ENCODE measurements around the gene IDI2.
"Not testable (repeated sequence)": the region's sequence is repeated elsewhere in the genome, so short reads cannot be mapped to it uniquely, and the experiment has no call there.

Gene IDI2

GRCh38 chr10:1015688-1016087, 10.0 kb downstream of the IDI2 start:
- H3K9me3 ChIP-seq, result no peaks in the 10 kb centered on the region
- intact Hi-C loops (cut with DNase I; ENCODE audit: low total_unique reads), result no loop called here
- H3K36me3 ChIP-seq, result peaks cover 77 to 98% (median 85%) of the 10 kb centered on the region in 3 donors
- H3K27ac ChIP-seq, result no peak overlapping the region
- no peak for TF ChIP-seq CTCF (IDR thresholded peaks at IDR 0.05)
- no peak overlapping the region for H3K4me3 ChIP-seq
- H3K4me1 ChIP-seq, result no peaks in the 10 kb centered on the region
- DNase-seq, result no peak
- no peaks in the 10 kb centered on the region for H3K27me3 ChIP-seq

- Histone ChIP-seq H3K27ac (no peak overlapping the region), H3K27me3 (no peaks in the 10 kb centered on the region), H3K36me3 (peaks cover 88 to 98% (median 93%) of the 10 kb centered on the region in 3 donors), H3K4me1 (no peaks in the 10 kb centered on the region), H3K9me3 (no peaks in the 10 kb centered on the region), H3K4me3 (no peak overlapping the region)
- DNase-seq, result no peak
- TF ChIP-seq CTCF (IDR thresholded peaks at IDR 0.05), result no peak
- intact Hi-C loops (cut with DNase I; ENCODE audit: low total_unique reads), result no loop called here
Measured at GRCh38 chr10:1011696-1012095, 14.0 kb downstream of the IDI2 start.

GRCh38 chr10:1010703-1011102, 15.0 kb downstream of the IDI2 start:
- DNase-seq, result no peak
- H3K4me3 ChIP-seq, result no peak overlapping the region
- no peak overlapping the region for H3K27ac ChIP-seq
- no peaks in the 10 kb centered on the region for H3K9me3 ChIP-seq
- intact Hi-C loops (cut with DNase I; ENCODE audit: low total_unique reads), result no loop called here
- no peaks in the 10 kb centered on the region for H3K4me1 ChIP-seq
- no peaks in the 10 kb centered on the region for H3K27me3 ChIP-seq
- TF ChIP-seq CTCF (IDR thresholded peaks at IDR 0.05), result no peak
- peaks cover 87 to 98% (median 93%) of the 10 kb centered on the region in 3 donors for H3K36me3 ChIP-seq

- H3K4me3 ChIP-seq; H3K27me3 ChIP-seq; DNase-seq; H3K9me3 ChIP-seq; intact Hi-C loops (cut with DNase I; ENCODE audit: low total_unique reads); H3K4me1 ChIP-seq; H3K27ac ChIP-seq: not testable (repeated sequence)
- H3K36me3 ChIP-seq, result peaks cover 93 to 100% (median 98%) of the 10 kb centered on the region in 3 donors
Measured at GRCh38 chr10:1009947-1010346, 15.7 kb downstream of the IDI2 start.

GRCh38 chr10:1009071-1009494, 16.6 kb downstream of the IDI2 start:
- no peak for TF ChIP-seq CTCF (IDR thresholded peaks at IDR 0.05)
- intact Hi-C loops (cut with DNase I; ENCODE audit: low total_unique reads), result no loop called here
- Histone ChIP-seq H3K4me1 (no peaks in the 10 kb centered on the region), H3K27ac (no peak overlapping the region), H3K27me3 (no peaks in the 10 kb centered on the region), H3K36me3 (peaks cover 95 to 100% (median 98%) of the 10 kb centered on the region in 3 donors), H3K9me3 (no peaks in the 10 kb centered on the region), H3K4me3 (no peak overlapping the region)
- no peak for DNase-seq

GRCh38 chr10:1007583-1007982, 18.1 kb downstream of the IDI2 start:
- no peak overlapping the region for H3K4me3 ChIP-seq
- H3K27ac ChIP-seq, result no peak overlapping the region
- no peak for DNase-seq
- no peaks in the 10 kb centered on the region for H3K4me1 ChIP-seq
- intact Hi-C loops (cut with DNase I; ENCODE audit: low total_unique reads), result no loop called here
- peaks cover 0 to 8% (median 5%) of the 10 kb centered on the region in 3 donors for H3K9me3 ChIP-seq
- no peak for TF ChIP-seq CTCF (IDR thresholded peaks at IDR 0.05)
- peaks cover 96 to 100% (median 99%) of the 10 kb centered on the region in 3 donors for H3K36me3 ChIP-seq
- no peaks in the 10 kb centered on the region for H3K27me3 ChIP-seq
